Measurements from ENCODE around the gene RGPD3. TPM values are rescaled to one million over a fixed set of nuclear protein-coding genes. Genes with fewer than 3 reads are reported as not detected.

Gene RGPD3
- total and polyA plus RNA-seq, 2 donors (not counting 1 experiment from before 2014, with no cell fraction given), result 0.16 to 0.37 TPM

- WGBS (ENCODE audit: insufficient coverage), result 79% methylated on average over 2 of the region's 2 CpGs
- ChIA-PET CTCF (no interaction called here), POLR2A (no interaction called here)
- H3K79me2 ChIP-seq (ENCODE audit: control insufficient read depth, insufficient read depth, low read length), result no peaks in the 10 kb centered on the region
- H3K27me3 ChIP-seq (replicated peaks in 1 of 4; ENCODE audit: control extremely low read depth in 1 of 4, control insufficient read depth in 3 of 4, insufficient read depth in 4 of 4, low read length in 3 of 4), result no peaks in the 10 kb centered on the region
- H3K4me1 ChIP-seq (ENCODE audit: control insufficient read depth in 2 of 2, insufficient read depth in 2 of 2, low read length in 2 of 2), result no peaks in the 10 kb centered on the region
- H3K36me3 ChIP-seq (replicated peaks in 1 of 2; ENCODE audit: control extremely low read depth in 1 of 2, control insufficient read depth in 1 of 2, extremely low read depth in 1 of 2, insufficient read depth in 2 of 2, low read length in 1 of 2), result no peaks in the 10 kb centered on the region
- no peaks in the 10 kb centered on the region for H4K20me1 ChIP-seq (ENCODE audit: control insufficient read depth, insufficient read depth, low read length, poor library complexity, severe bottlenecking)
- intact Hi-C loops (cut with micrococcal nuclease), result no loop called here
- Mint-ChIP-seq H3K4me3 (no peak overlapping the region), H3K4me1 (no peaks in the 10 kb centered on the region), H3K9me3 (ENCODE audit: insufficient read depth) (no peaks in the 10 kb centered on the region), H3K27ac (no peak overlapping the region), H3K27me3 (peaks cover 16% of the 10 kb centered on the region)
- no peak overlapping the region for H2AFZ ChIP-seq (ENCODE audit: insufficient read depth, low read depth, low read length, poor library complexity, severe bottlenecking)
- H3K9me3 ChIP-seq (ENCODE audit: control extremely low read depth in 1 of 3, control insufficient read depth in 2 of 3, insufficient read depth in 1 of 3, low read length in 2 of 3), result no peaks in the 10 kb centered on the region
- TF ChIP-seq CTCF (IDR thresholded peaks at IDR 0.05) (no peak), EZH2 (IDR thresholded peaks at IDR 0.05; ENCODE audit: borderline replicate concordance, insufficient read depth, low read depth, low read length, poor library complexity, severe bottlenecking) (no peak)
- DNase-seq (no peak), ATAC-seq (ENCODE audit: low read depth) (no peak)
- no peak overlapping the region for H3K9ac ChIP-seq (ENCODE audit: low read length)
- H3K27ac ChIP-seq (ENCODE audit: low read length in 2 of 2), result no peak overlapping the region
- H3K4me2 ChIP-seq (replicated peaks; ENCODE audit: low read depth, low read length, poor library complexity, severe bottlenecking), result no peak overlapping the region
- no peak overlapping the region for H3K4me3 ChIP-seq (ENCODE audit: control extremely low read depth in 1 of 5, extremely low read depth in 1 of 5, insufficient read depth in 1 of 5, low read depth in 2 of 5, low read length in 4 of 5)
These were observed 104.4 kb downstream of the RGPD3 start for GRCh38 chr2:106363791-106364190.

- POLR2A ChIA-PET, result no interaction called here
- H3K4me3 ChIP-seq (ENCODE audit: control extremely low read depth in 1 of 5, extremely low read depth in 1 of 5, insufficient read depth in 1 of 5, low read depth in 2 of 5, low read length in 4 of 5), result no peak overlapping the region
- no peak overlapping the region for H3K27ac Mint-ChIP-seq
- DNase-seq (no peak), ATAC-seq (ENCODE audit: low read depth) (no peak)
- intact Hi-C loops (cut with micrococcal nuclease), result no loop called here
- H3K4me1 Mint-ChIP-seq, result no peaks in the 10 kb centered on the region
- no peaks in the 10 kb centered on the region for H3K79me2 ChIP-seq (ENCODE audit: control insufficient read depth, insufficient read depth, low read length)
- no peak overlapping the region for H2AFZ ChIP-seq (ENCODE audit: insufficient read depth, low read depth, low read length, poor library complexity, severe bottlenecking)
- no peak overlapping the region for H3K27ac ChIP-seq (ENCODE audit: low read length in 2 of 2)
- H3K9me3 Mint-ChIP-seq (ENCODE audit: insufficient read depth), result no peaks in the 10 kb centered on the region
- no peaks in the 10 kb centered on the region for H3K36me3 ChIP-seq (replicated peaks in 1 of 2; ENCODE audit: control extremely low read depth in 1 of 2, control insufficient read depth in 1 of 2, extremely low read depth in 1 of 2, insufficient read depth in 2 of 2, low read length in 1 of 2)
- H3K27me3 Mint-ChIP-seq, result peaks cover 16% of the 10 kb centered on the region
- H3K4me3 Mint-ChIP-seq, result no peak overlapping the region
- no CpG with 5 or more reads among the region's 1 CpG for WGBS (ENCODE audit: insufficient coverage)
- H4K20me1 ChIP-seq (ENCODE audit: control insufficient read depth, insufficient read depth, low read length, poor library complexity, severe bottlenecking), result no peaks in the 10 kb centered on the region
- TF ChIP-seq EZH2 (IDR thresholded peaks at IDR 0.05; ENCODE audit: borderline replicate concordance, insufficient read depth, low read depth, low read length, poor library complexity, severe bottlenecking), result no peak
- TF ChIP-seq CTCF (IDR thresholded peaks at IDR 0.05), result no peak
- no peak overlapping the region for H3K4me2 ChIP-seq (replicated peaks; ENCODE audit: low read depth, low read length, poor library complexity, severe bottlenecking)
- no peaks in the 10 kb centered on the region for H3K4me1 ChIP-seq (ENCODE audit: control insufficient read depth in 2 of 2, insufficient read depth in 2 of 2, low read length in 2 of 2)
- H3K9ac ChIP-seq (ENCODE audit: low read length), result no peak overlapping the region
- H3K9me3 ChIP-seq (ENCODE audit: control extremely low read depth in 1 of 3, control insufficient read depth in 2 of 3, insufficient read depth in 1 of 3, low read length in 2 of 3), result no peaks in the 10 kb centered on the region
- H3K27me3 ChIP-seq (replicated peaks in 1 of 4; ENCODE audit: control extremely low read depth in 1 of 4, control insufficient read depth in 3 of 4, insufficient read depth in 4 of 4, low read length in 3 of 4), result no peaks in the 10 kb centered on the region
- CTCF ChIA-PET, result no interaction called here
These were observed 105.4 kb downstream of the RGPD3 start for GRCh38 chr2:106362789-106363188.

All from B cell (primary cell).